Left ventricle myocardium inferior (tissue), 1 donor: ENCODE results near the gene RADIL. TPM values are rescaled to one million over a fixed set of nuclear protein-coding genes. Genes with fewer than 3 reads are reported as not detected.
A peak's percentile ranks its signal among the peaks of the same experiment; 100 is the strongest.

ENCODE experiments used
- DNase-seq: peaks from one replicate; pipeline ENCODE4 v3.0.0-alpha.2; 2020
- H3K27ac ChIP-seq: fragments of 200-600 bp; replicated peaks from 2 replicates; pipeline ENCODE4 v1.8.0; 2021
- H3K27me3 ChIP-seq: fragments of 200-600 bp; 2 replicates; pipeline ENCODE4 v1.8.0; 2021; ENCODE audit warnings: low read depth
- H3K36me3 ChIP-seq: fragments of 200-600 bp; 2 replicates; pipeline ENCODE4 v1.8.0; 2021
- H3K4me1 ChIP-seq: fragments of 200-600 bp; 2 replicates; pipeline ENCODE4 v1.8.0; 2021
- H3K4me3 ChIP-seq: fragments of 200-600 bp; 2 replicates; pipeline ENCODE4 v1.8.0; 2021; ENCODE audit warnings: mild to moderate bottlenecking, moderate library complexity
- H3K9me3 ChIP-seq: fragments of 200-600 bp; replicated peaks from 2 replicates; pipeline ENCODE4 v1.8.0; 2021
- CTCF ChIP-seq: fragments of 200-600 bp; IDR thresholded peaks from 2 replicates; pipeline ENCODE4 v1.8.0; 2021; ENCODE audit warnings: antibody characterized with exemption, mild to moderate bottlenecking, borderline replicate concordance
- intact Hi-C: fragments of 100-400 bp; cut with micrococcal nuclease; formaldehyde crosslinking; loops from one replicate; pipeline ENCODE4 v1.11.0; 2022
- total RNA-seq: library from RNA; stranded (reverse); fragmentation: NEBNext Ultra II Directional; extraction: Animal tissue kit (Norgen Biotek cat#: 25700); gene quantifications from one replicate; pipeline ENCODE4 v1.2.1, GENCODE V29; 2021
- donor health status: DM: no; HTN: yes; CAD: no; lungs with severe emphysema.

RADIL gene
- total RNA-seq, 1 donor from 2014 or later = 4.5 TPM

GRCh38 chr7:4845740-4846142 is 37.8 kb downstream of the RADIL start:
- peaks cover 15% of the 10 kb centered on the region for H3K27me3 ChIP-seq
- H3K4me1 ChIP-seq = peaks cover 6% of the 10 kb centered on the region
- TF ChIP-seq CTCF = peak; percentile 36
- H3K9me3 ChIP-seq = peaks cover 2% of the 10 kb centered on the region
- peak overlapping the region; percentile 29 for H3K4me3 ChIP-seq
- no peaks in the 10 kb centered on the region for H3K36me3 ChIP-seq
- intact Hi-C loops = no loop called here
- peak; percentile 45 for DNase-seq
- H3K27ac ChIP-seq = peak overlapping the region; percentile 45

GRCh38 chr7:4842319-4843064 is 41.0 kb downstream of the RADIL start:
- peaks cover 19% of the 10 kb centered on the region for H3K4me1 ChIP-seq
- no peak for TF ChIP-seq CTCF
- no peak for DNase-seq
- intact Hi-C loops = no loop called here
- H3K27ac ChIP-seq = peak overlapping the region; percentile 68
- H3K36me3 ChIP-seq = no peaks in the 10 kb centered on the region
- no peak overlapping the region for H3K4me3 ChIP-seq
- no peaks in the 10 kb centered on the region for H3K9me3 ChIP-seq
- peaks cover 15% of the 10 kb centered on the region for H3K27me3 ChIP-seq

DNA sequence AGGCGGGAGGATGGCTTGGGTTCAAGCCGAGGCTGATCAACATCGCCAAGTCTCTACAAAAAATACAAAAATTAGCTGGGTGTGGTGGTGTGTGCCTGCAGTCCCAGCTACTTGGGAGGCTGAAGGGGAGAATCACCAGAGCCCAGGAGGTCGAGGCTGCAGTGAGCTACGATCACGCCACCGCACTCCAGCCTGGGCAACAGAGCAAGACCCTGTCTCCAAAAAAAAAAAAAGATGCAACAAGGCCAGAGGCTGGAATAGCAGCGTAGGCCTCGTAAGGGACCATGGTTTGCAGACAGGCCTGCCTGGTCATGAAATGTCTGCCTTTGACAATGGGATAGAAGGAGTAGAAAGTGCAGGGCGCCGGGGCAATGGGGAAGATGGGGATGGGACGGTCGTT is 41.7 kb downstream of the RADIL start:
- Histone ChIP-seq H3K27ac (peak overlapping the region; percentile 68), H3K4me1 (peaks cover 19% of the 10 kb centered on the region), H3K36me3 (no peaks in the 10 kb centered on the region), H3K4me3 (no peak overlapping the region), H3K9me3 (no peaks in the 10 kb centered on the region), H3K27me3 (peaks cover 15% of the 10 kb centered on the region)
- TF ChIP-seq CTCF = no peak
- DNase-seq = no peak
- intact Hi-C loops = no loop called here

DNA sequence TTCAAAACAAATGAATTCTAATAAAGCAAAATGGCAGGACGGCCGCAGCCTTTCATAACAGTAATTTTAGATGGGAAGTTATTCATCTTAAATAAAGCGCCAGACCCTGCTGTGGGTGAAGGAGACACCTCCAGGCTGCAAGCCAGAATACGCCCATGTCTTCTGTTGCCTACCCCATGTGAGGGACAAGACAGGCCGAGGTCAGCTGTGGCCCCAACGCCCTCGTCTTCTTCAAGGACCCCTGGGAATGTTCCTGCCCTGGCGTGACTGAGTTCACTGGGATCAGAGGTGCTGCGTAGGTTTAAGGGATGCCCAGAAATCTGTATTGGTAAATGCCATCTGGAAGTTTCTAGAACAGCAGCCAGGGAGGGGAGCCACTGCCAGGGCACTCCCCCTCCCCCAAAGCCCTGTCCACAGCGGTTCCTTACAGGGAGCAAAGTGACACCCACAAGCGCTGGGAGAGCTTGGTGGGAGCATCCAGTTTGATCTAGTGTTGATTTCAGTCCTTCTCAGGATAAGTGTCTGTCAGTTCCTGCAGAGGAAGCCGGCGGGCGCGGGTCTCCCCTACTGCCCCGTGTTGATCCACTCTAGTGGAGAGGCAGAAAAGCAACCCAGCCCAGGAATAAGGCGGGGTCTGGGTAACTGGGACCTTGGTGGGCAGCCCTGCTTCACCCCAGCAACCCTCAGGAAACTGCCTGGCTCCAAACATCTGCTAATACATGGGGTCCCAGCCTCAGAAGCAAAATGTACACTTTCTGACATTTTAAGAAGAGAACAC is 42.3 kb downstream of the RADIL start:
- no peaks in the 10 kb centered on the region for H3K36me3 ChIP-seq
- no peak for DNase-seq
- no peak overlapping the region for H3K4me3 ChIP-seq
- intact Hi-C loops = no loop called here
- no peaks in the 10 kb centered on the region for H3K9me3 ChIP-seq
- H3K4me1 ChIP-seq = peaks cover 19% of the 10 kb centered on the region
- TF ChIP-seq CTCF = no peak
- H3K27ac ChIP-seq = no peak overlapping the region
- H3K27me3 ChIP-seq = peaks cover 10% of the 10 kb centered on the region

DNA sequence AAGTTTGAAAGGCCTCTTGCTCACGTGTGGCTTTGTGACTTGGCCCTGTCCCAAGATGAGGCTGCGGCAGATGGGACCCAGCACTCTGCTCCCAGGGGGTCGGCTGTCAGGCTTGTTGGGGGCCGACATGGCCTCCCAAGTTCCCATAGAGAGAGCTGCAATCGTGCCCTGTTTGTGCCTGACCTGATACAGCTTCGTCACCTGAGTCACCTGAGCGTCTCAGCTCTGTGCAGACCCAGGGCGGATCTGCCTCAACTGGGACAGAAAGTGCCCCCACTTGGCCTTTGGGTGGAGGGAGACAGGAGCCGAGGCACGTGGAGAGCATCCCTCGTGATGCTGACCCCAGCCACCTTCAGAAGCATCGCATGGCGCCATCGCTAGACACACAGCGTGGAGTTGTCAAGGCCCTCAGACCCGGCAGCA is 43.4 kb downstream of the RADIL start:
- no peak for TF ChIP-seq CTCF
- intact Hi-C loops = no loop called here
- DNase-seq = no peak
- H3K9me3 ChIP-seq = no peaks in the 10 kb centered on the region
- H3K27ac ChIP-seq = no peak overlapping the region
- H3K4me1 ChIP-seq = peaks cover 19% of the 10 kb centered on the region
- H3K27me3 ChIP-seq = peaks cover 1% of the 10 kb centered on the region
- H3K36me3 ChIP-seq = peaks cover 11% of the 10 kb centered on the region
- H3K4me3 ChIP-seq = no peak overlapping the region
